ENCODE data around the gene NOP10. TPM values are rescaled to one million over a fixed set of nuclear protein-coding genes. Genes with fewer than 3 reads are reported as not detected.
A peak's percentile ranks its signal among the peaks of the same experiment; 100 is the strongest.

Gene NOP10
- total RNA-seq, 3 donors from 2014 or later, result 90.6 to 129 (median 115) TPM

GRCh38 chr15:34341381-34342212 lies 1.3 kb downstream of the NOP10 start:
- TF ChIP-seq CTCF (IDR thresholded peaks at IDR 0.05), result no peak
- DNase-seq, result no peak
- H3K4me3 ChIP-seq, result no peak overlapping the region
- H3K36me3 ChIP-seq (ENCODE audit: low read depth), result no peaks in the 10 kb centered on the region
- H3K9me3 ChIP-seq, result no peaks in the 10 kb centered on the region
- no peak for ATAC-seq
- H3K4me1 ChIP-seq (ENCODE audit: low read depth), result peaks cover 5% of the 10 kb centered on the region
- intact Hi-C loops (cut with DNase I, micrococcal nuclease), result loop anchor here in 1 of 2 donors (2.0 kb wide), 1 partner anchor 25 kb away; the partner anchor contains the start of gene LPCAT4

GRCh38 chr15:34339946-34340345 lies 3.0 kb downstream of the NOP10 start:
- Histone ChIP-seq H3K4me1 (ENCODE audit: low read depth) (peaks cover 6% of the 10 kb centered on the region), H3K4me3 (no peak overlapping the region), H3K36me3 (ENCODE audit: low read depth) (no peaks in the 10 kb centered on the region), H3K9me3 (no peaks in the 10 kb centered on the region)
- ATAC-seq (no peak), DNase-seq (no peak)
- no peak for TF ChIP-seq CTCF (IDR thresholded peaks at IDR 0.05)
- intact Hi-C loops (cut with DNase I, micrococcal nuclease), result no loop called here

GRCh38 chr15:34338347-34338746 lies 4.6 kb downstream of the NOP10 start:
- ATAC-seq (no peak), DNase-seq (no peak)
- no peak for TF ChIP-seq CTCF (IDR thresholded peaks at IDR 0.05)
- no peaks in the 10 kb centered on the region for H3K36me3 ChIP-seq (ENCODE audit: low read depth)
- intact Hi-C loops (cut with DNase I, micrococcal nuclease), result no loop called here
- peaks cover 6% of the 10 kb centered on the region for H3K4me1 ChIP-seq (ENCODE audit: low read depth)
- H3K9me3 ChIP-seq, result no peaks in the 10 kb centered on the region
- no peak overlapping the region for H3K4me3 ChIP-seq

- peak within 1 kb of the TSS; percentile 72 for H3K4me3 ChIP-seq
- no peaks in the 10 kb centered on the region for H3K9me3 ChIP-seq
- intact Hi-C loops (cut with DNase I, micrococcal nuclease), result no loop called here
- H3K4me1 ChIP-seq (ENCODE audit: low read depth), result peaks cover 6% of the 10 kb centered on the region
- DNase-seq (peak; percentile 94), ATAC-seq (peak; percentile 98)
- no peak for TF ChIP-seq CTCF (IDR thresholded peaks at IDR 0.05)
- no peaks in the 10 kb centered on the region for H3K36me3 ChIP-seq (ENCODE audit: low read depth)
Observed at GRCh38 chr15:34337557-34338306, 5.2 kb downstream of the NOP10 start, which contains the start of gene SLC12A6. Gene SLC12A6 (minus strand): TSS chr15:34337781. CDS start chr15:34336680, 1,101 bp downstream.

GRCh38 chr15:34336991-34337556 lies 5.9 kb downstream of the NOP10 start:
- no peaks in the 10 kb centered on the region for H3K9me3 ChIP-seq
- peak overlapping the region; percentile 72 for H3K4me3 ChIP-seq
- intact Hi-C loops (cut with DNase I, micrococcal nuclease), result no loop called here
- DNase-seq (peak in 1 of 3 donors; percentile 53), ATAC-seq (peak; percentile 37)
- H3K4me1 ChIP-seq (ENCODE audit: low read depth), result peaks cover 6% of the 10 kb centered on the region
- no peaks in the 10 kb centered on the region for H3K36me3 ChIP-seq (ENCODE audit: low read depth)
- no peak for TF ChIP-seq CTCF (IDR thresholded peaks at IDR 0.05)
